MV-4-11 (cell line): Measurements from ENCODE around the gene MAMLD1.

ENCODE experiments used
- DNase-seq: peaks from one replicate; lab custom pipeline; 2025; lab: John Stamatoyannopoulos, UW

MAMLD1 gene

DNA sequence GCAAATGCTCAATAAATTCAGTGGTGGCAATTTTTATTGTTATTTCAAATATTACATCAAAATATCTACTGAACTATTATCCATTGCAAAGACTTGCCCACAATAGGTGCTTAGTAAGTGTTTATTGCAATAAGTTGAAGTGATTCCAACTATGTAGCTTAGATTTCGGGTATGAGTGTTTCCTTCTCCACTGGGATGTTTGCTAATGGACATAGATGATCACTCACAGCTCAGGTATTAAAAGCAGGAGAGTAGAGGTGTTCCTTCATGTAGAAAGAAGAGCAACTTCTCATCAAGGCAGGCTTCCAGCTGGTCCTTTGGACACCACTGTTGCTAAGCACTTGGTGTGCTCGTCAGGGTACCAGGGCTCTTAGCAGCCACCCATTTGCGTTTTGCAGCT is 139.0 kb downstream of the MAMLD1 start:
- DNase-seq = no peak

DNA sequence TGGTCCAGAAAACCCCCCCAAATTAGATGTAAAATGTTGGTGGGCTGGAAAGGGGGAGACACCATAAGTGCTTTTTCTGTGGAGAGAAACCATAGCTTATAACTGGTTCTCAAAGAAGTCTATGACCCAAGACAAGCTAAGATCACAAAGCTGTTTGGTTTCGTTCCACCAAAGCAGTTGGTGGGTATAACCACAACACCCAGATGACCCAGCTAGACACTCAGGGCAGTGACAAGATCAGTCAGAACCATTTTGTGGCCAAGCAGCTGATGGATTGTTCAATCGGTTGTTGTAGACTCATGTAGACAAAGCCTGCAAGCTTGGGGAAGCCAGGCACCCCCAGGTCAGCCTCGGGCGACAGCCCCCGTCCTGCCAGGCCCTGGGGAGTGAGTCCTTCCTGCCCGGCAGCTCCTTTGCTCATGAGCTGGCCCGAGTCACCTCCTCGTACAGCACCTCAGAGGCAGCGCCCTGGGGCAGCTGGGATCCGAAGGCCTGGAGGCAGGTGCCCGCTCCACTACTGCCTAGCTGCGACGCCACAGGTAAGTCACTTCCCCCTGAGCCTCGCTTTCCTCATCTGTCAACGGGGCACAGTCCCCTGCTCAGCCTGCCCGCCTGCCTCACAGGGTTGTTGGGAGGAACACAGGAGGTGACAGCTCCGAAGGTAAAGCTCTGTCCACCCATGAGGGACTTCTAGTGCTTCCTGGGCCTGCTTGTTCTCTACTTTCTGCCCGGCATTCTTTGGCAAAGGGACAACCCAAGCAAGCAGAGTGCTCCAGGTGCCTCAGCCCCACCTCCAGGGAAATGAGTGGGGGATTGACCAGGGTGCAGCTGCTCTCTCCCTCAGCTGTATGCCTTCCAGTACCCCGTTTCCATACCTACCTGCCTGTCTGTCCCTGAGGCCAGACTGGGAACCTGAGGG is 140.1 kb downstream of the MAMLD1 start:
- DNase-seq = peak; percentile 81

DNA sequence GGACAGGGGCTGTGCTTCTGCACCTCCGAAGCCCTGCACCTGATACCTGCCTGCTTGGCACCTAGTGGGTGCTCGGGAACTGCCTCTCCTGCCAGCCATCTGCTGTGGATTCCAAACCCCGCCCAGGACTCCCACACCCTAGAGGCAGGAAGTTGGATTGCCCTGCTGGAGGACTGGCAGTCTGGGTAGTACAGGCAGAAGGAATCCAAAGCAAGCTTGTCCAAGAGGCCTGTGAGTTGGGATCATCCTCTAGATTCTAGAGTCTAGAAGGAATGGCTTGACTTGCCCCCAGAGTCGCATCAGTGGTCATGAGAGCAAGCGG is 140.7 kb downstream of the MAMLD1 start:
- no peak for DNase-seq

DNA sequence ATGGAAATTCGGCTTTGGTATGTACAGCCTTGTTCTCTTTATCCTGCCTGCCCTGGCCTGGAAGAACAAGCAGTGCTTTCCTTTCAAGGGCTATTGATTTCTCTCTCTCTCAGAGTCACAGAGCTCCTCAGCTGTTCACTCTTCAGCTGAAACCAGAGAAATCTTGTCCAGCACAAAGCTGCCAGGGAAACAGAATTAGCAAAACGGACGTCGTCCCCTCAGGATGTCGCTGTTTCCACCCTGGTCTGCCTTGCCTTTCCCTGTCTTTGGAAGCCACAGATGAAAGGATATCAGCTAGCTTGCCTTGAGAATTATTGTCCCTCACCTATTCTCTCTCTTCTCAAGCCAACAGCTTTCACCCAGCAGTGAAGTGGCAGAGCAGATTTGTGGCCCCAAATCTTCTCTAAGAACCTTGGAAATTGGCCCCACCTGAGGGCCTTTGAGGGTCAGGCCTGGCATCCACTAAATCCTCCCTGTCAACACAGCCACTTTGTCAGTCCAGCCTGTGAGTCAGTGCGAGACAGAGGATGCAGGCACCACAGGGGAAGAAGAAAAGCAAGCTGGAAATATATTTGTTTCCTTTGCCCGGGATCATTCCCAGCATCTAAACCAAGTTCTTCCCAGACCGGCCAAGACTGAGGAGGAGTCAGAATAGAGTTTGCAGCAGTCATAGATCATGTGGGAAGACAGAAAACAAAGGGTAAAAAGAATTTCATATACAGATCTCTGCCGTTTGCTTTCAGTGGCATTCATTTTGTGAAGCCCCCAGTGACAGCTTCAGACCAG is 141.5 kb downstream of the MAMLD1 start:
- no peak for DNase-seq

- DNase-seq = no peak
Observed at GRCh38 chrX:150506020-150506419, 142.9 kb downstream of the MAMLD1 start.

GRCh38 chrX:150506486-150506885 is 143.4 kb downstream of the MAMLD1 start:
- DNase-seq = no peak

GRCh38 chrX:150507251-150507856 is 144.2 kb downstream of the MAMLD1 start:
- DNase-seq = peak; percentile 15

DNA sequence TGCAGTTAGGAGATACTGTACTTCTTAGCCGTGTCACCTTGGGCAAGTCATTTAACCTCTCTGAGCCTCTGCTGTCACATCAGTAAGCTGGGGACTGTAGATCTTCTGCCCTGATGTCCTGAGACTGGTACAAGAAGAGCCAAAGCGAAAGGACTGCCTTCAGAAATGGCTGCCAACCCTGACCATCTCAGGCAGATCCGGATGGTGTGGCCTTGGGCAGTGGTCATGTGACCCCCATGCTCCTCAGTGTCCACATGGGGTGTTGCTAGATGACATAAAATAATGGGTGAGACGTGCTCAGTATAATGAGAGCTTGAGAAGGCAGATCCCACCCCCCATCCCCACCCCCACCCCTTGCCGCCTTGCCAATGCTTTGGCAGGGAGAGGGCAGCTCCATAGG is 144.9 kb downstream of the MAMLD1 start:
- no peak for DNase-seq

GRCh38 chrX:150508451-150509367 is 145.6 kb downstream of the MAMLD1 start:
- DNase-seq = no peak

GRCh38 chrX:150509703-150510102 is 146.6 kb downstream of the MAMLD1 start:
- no peak for DNase-seq

DNA sequence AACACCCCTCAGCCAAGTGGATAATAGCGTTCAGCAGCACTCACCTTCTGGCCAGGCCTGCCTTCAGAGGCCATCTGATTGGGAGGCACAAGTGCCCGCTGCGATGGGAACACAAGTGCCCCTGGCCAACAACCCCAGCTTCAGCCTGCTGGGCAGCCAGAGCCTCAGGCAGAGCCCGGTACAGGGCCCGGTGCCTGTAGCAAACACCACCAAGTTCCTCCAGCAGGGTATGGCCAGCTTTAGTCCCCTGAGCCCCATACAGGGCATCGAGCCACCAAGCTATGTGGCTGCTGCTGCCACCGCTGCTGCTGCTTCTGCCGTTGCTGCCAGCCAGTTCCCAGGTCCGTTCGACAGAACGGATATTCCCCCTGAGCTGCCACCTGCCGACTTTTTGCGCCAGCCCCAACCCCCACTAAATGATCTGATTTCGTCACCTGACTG is 149.4 kb downstream of the MAMLD1 start:
- no peak for DNase-seq

DNA sequence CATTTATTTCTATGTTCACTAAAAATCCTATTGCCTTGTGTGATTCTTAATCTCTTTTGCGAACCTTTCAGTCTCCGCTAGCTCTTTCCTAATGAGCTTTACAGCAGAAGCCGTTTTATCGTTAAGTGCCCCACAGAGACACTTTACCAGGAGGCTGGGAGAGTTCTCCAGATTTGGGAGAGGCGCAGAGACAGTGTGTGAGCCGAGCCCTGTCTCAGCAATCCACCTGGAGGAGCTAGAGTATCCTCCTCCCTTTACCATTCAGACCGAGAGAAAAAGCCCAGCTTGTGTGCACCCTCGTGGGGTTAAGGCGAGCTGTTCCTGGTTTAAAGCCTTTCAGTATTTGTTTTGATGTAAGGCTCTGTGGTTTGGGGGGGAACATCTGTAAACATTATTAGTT is 150.4 kb downstream of the MAMLD1 start:
- DNase-seq = no peak

GRCh38 chrX:150514462-150514861 is 151.3 kb downstream of the MAMLD1 start:
- no peak for DNase-seq

GRCh38 chrX:150515801-150516200 is 152.7 kb downstream of the MAMLD1 start:
- no peak for DNase-seq

DNA sequence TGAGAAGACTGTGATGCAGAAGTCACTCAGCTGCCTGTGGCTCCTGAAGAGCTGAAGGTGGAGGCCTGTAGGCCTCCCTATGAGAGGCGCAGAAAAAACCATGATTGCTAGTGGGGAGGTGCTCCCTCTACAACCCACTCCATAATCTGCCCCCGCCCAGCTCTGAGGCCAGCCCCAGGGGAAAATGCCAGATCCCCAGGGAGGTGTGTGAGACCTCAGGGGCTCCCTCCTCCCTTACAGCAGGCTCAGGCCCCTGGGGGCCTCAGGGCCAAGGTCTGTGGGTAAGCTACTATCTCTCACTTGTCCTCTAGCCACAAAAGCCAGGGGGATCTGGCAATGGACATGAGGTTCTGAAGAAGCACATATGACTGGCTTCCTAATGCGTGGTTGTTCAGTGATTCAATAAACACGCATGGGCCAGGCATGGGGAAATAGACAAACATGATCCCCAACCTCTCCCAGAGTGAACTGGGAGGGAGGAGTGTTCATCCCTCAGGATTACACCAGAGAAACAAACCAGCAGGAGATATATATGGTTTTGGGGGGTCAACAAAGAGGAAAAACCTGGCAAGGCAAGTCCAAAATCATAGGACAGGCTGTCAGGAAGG is 154.3 kb downstream of the MAMLD1 start:
- no peak for DNase-seq

- DNase-seq = no peak
Observed at GRCh38 chrX:150522494-150522893, 159.4 kb downstream of the MAMLD1 start.

DNA sequence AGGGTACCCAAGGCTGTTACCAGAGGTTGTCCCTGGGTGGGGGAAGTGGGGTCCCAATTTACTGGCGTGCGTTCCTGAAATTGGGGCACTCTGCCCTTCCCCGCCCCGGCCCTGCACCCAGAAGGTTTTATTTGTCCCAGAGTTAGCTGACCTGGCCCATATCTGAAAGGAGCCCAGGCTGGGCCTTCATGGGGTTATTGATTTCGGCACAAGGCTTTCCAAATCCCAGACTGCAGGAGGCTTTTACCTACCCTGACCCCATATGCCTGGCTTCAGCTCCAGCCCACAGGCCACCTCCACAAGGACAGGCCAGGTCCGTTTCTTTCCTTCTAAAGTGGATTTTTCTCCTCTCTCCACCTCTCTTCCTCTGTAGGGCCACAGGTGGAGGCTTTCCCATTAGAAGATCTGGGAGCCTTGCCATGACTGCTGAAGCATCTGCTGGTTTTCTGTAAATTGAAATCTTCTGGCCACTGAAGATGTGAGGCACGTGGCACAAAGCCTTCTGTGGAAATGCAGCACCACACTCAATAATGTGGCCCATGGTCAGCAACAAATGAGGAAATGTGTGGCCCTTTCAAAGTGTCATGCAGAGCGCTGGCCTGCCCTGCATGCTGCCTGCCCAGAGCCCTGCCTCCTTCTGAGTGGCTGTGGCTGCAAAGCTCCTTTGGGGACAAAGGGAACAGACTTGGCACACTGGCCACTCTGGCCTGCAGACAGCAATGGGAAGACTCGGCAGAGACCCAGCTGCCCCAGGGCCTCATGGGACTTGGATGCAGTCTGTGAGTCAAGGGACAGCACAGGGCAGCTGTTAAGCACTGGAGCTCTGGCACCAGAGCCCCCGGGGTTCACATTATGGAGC is 162.2 kb downstream of the MAMLD1 start:
- DNase-seq = no peak

DNA sequence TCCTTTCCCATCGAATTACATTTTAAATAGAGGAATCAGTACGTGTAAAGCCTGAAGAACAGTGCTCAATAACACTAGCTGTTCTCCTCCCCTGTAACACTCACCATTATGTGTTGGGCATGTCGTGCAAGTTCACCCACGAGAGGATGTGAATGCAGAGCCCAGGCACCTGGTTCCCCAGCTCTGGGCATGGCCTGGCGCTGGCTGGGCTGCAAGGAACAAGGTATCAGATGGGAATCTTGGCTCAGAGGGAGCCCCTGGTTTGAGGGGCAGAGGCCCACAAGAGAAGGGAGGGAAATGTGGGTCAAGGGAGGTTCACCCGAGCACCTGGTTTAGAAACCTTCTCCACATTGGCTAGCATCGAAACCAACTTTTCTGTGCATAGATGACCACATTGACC is 163.6 kb downstream of the MAMLD1 start:
- DNase-seq = no peak

DNA sequence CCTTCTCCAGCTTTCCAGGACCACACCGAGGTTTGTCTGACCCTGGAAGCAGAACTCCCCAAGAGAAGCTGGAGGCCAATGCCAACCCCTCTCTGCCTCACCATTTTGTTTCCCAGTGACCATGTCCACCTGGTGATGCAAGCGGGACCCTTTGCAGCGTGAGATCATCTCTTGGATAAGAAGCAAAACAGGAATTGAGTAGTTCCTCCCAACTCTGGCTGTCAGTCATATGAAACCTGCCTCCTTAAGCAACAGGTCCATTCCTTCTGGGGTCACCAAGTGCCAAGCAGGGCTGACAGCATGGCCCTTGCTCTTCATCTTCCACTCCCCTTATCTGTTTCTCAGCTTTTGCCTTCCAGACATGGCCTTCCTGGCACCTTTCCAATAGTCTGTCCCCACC is 164.0 kb downstream of the MAMLD1 start:
- DNase-seq = peak; percentile 62

- no peak for DNase-seq
Observed at GRCh38 chrX:150529587-150529986, 166.5 kb downstream of the MAMLD1 start.
